B cell (primary cell): Measurements from ENCODE around the gene PRKN. TPM values are rescaled to one million over a fixed set of nuclear protein-coding genes. Genes with fewer than 3 reads are reported as not detected.

Experiments
- ATAC-seq: fragments of 200-7000 bp; cut with Tn5 transposase; one replicate; pipeline ENCODE4 v1.10.0; 2021; ENCODE audit warnings: low read depth, mild to moderate bottlenecking, moderate number of reproducible peaks, moderate library complexity
- CTCF ChIA-PET: fragments of 350-600 bp; sonication (Branson Sonifier 250); formaldehyde crosslinking; loops from one replicate; lab custom pipeline; 2021; ENCODE audit warnings: antibody characterized with exemption, inconsistent platforms; lab: Charles Lee
- POLR2A ChIA-PET: fragments of 350-600 bp; sonication (Branson Sonifier 250); formaldehyde crosslinking; loops from one replicate; lab custom pipeline; 2021; ENCODE audit warnings: antibody characterized with exemption; lab: Charles Lee
- DNase-seq: peaks from one replicate; pipeline ENCODE4 v3.0.0; 2013
- H2AFZ ChIP-seq: 2 replicates; pipeline ENCODE4 v1.6.1; 2012; ENCODE audit warnings: mild to moderate bottlenecking, low read depth, low read length; ENCODE audit not compliant: insufficient read depth, poor library complexity, severe bottlenecking
- H3K27ac ChIP-seq, 2 donors: 1 replicate in 1 of 2; 2 replicates in 1 of 2; pipeline ENCODE4 v1.5.1; 2012 to 2013; ENCODE audit warnings: low read length in 2 of 2, mild to moderate bottlenecking in 2 of 2, moderate library complexity in 1 of 2
- H3K27me3 ChIP-seq, 4 experiments: fragments of 200-600 bp in 1 of 4; sonication (generic) in 1 of 4; replicated peaks in 1 of 4; 1 replicate in 2 of 4; 2 replicates in 2 of 4; pipeline versions ENCODE4 v1.6.1 to v1.7.0; 2013 to 2016; ENCODE audit warnings: low read length in 3 of 4, mild to moderate bottlenecking in 2 of 4, mixed read lengths in 1 of 4, moderate library complexity in 1 of 4; ENCODE audit not compliant: insufficient read depth in 4 of 4, control insufficient read depth in 3 of 4; ENCODE audit errors: control extremely low read depth in 1 of 4
- H3K36me3 ChIP-seq, 2 experiments: replicated peaks in 1 of 2; 1 replicate in 1 of 2; 2 replicates in 1 of 2; pipeline versions ENCODE4 v1.6.1 to v1.7.1; 2013; ENCODE audit warnings: low read length in 1 of 2; ENCODE audit not compliant: insufficient read depth in 2 of 2, control insufficient read depth in 1 of 2; ENCODE audit errors: control extremely low read depth in 1 of 2, extremely low read depth in 1 of 2
- H3K4me1 ChIP-seq, 2 donors: fragments of 200-600 bp in 1 of 2; sonication (generic) in 1 of 2; 1 replicate in 1 of 2; 2 replicates in 1 of 2; pipeline versions ENCODE4 v1.5.1 to v1.6.1; 2013 to 2017; ENCODE audit warnings: low read length in 2 of 2; ENCODE audit not compliant: control insufficient read depth in 2 of 2, insufficient read depth in 2 of 2
- H3K4me2 ChIP-seq: replicated peaks from 2 replicates; pipeline ENCODE3; 2012; ENCODE audit warnings: mild to moderate bottlenecking, low read depth, low read length; ENCODE audit not compliant: poor library complexity, severe bottlenecking
- H3K4me3 ChIP-seq, 5 experiments: fragments of 200-600 bp in 1 of 5; sonication (generic) in 1 of 5; 1 replicate in 3 of 5; 2 replicates in 2 of 5; pipeline versions ENCODE4 v1.5.1 to v1.7.0; 2011 to 2016; ENCODE audit warnings: low read length in 4 of 5, mild to moderate bottlenecking in 4 of 5, low read depth in 2 of 5, control low read depth in 1 of 5, moderate library complexity in 1 of 5; ENCODE audit not compliant: insufficient read depth in 1 of 5; ENCODE audit errors: control extremely low read depth in 1 of 5, extremely low read depth in 1 of 5
- H3K79me2 ChIP-seq: fragments of 200-600 bp; sonication (generic); one replicate; pipeline ENCODE4 v1.6.0; 2016; ENCODE audit warnings: low read length; ENCODE audit not compliant: control insufficient read depth, insufficient read depth
- H3K9ac ChIP-seq: fragments of 200-600 bp; sonication (generic); 2 replicates; pipeline ENCODE4 v1.6.1; 2017; ENCODE audit warnings: mild to moderate bottlenecking, low read length, moderate library complexity
- H3K9me3 ChIP-seq, 3 donors: one replicate each; pipeline versions ENCODE4 v1.6.1 to v1.7.1; 2013; ENCODE audit warnings: low read length in 2 of 3; ENCODE audit not compliant: control insufficient read depth in 2 of 3, insufficient read depth in 1 of 3; ENCODE audit errors: control extremely low read depth in 1 of 3
- H4K20me1 ChIP-seq: 2 replicates; pipeline ENCODE4 v1.6.0; 2012; ENCODE audit warnings: mild to moderate bottlenecking, low read length; ENCODE audit not compliant: insufficient read depth, control insufficient read depth, poor library complexity, severe bottlenecking
- H3K27ac Mint-ChIP-seq: one replicate; pipeline ENCODE4 v1.8.0; 2021; ENCODE audit warnings: mixed read lengths
- H3K27me3 Mint-ChIP-seq: one replicate; pipeline ENCODE4 v1.8.0; 2021; ENCODE audit warnings: mixed read lengths
- H3K4me1 Mint-ChIP-seq: one replicate; pipeline ENCODE4 v1.8.0; 2021; ENCODE audit warnings: mixed read lengths
- H3K4me3 Mint-ChIP-seq: one replicate; pipeline ENCODE4 v1.8.0; 2021; ENCODE audit warnings: mixed read lengths
- H3K9me3 Mint-ChIP-seq: one replicate; pipeline ENCODE4 v1.8.0; 2022; ENCODE audit warnings: mixed read lengths; ENCODE audit not compliant: insufficient read depth
- EZH2 ChIP-seq: IDR thresholded peaks from 2 replicates; pipeline ENCODE4 v1.6.1; 2012; ENCODE audit warnings: borderline replicate concordance, low read depth, mild to moderate bottlenecking, moderate library complexity, low read length; ENCODE audit not compliant: insufficient read depth, poor library complexity, severe bottlenecking
- WGBS: methylation state at CpG from one replicate; pipeline ENCODE4 v1.1.5; 2013; ENCODE audit warnings: missing lambda C conversion rate; ENCODE audit not compliant: insufficient coverage; 5-methylcytosine and 5-hydroxymethylcytosine counted together
- intact Hi-C: fragments of 100-400 bp; cut with micrococcal nuclease; formaldehyde crosslinking; loops from one replicate; pipeline ENCODE4 v1.10.0; 2022
- polyA plus RNA-seq: library from polyadenylated mRNA; depleted of rRNA; stranded (reverse); fragments of >200 nt; gene quantifications from 2 replicates; pipeline ENCODE4 v1.2.3, GENCODE V29; 2012
- total RNA-seq, 2 donors: library from RNA; stranded (reverse); fragments of 120-200 nt in 1 of 2; gene quantifications; 1 replicate in 1 of 2; 2 replicates in 1 of 2; pipeline versions ENCODE4 v1.2.3 to v1.2.4, GENCODE V29; 2013 to 2022
- TF ChIP-seq, protein P1 (sequence below): fragments of 200-600 bp; IDR thresholded peaks from one replicate; pipeline ENCODE4 v1.8.0; 2022; ENCODE audit warnings: antibody characterized with exemption, mild to moderate bottlenecking

The PRKN gene
- total and polyA plus RNA-seq, 2 donors (not counting 1 experiment from before 2014, with no cell fraction given), result 1.6 to 6.2 TPM

DNA sequence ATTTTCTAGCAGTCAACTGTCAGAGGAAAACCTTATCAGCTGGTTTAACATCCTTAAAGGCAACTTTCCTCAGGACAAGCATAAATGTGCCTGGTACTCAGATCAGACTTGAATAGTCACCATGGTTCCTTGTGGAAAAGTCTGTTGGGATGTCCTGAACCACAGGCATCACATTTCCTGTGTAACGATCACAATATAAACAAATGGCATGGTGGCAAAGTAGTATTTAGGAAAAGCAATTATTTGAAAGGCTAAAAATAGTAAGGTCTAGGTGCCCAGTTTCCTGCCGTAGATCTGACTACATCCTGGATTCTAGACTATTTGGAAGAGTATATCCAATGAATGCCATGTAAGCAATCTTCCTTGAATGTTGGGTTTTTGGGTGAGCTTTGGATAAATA lies 1181.8 kb downstream of the PRKN start:
- Mint-ChIP-seq H3K4me3 (no peak overlapping the region), H3K27ac (no peak overlapping the region), H3K27me3 (no peaks in the 10 kb centered on the region), H3K4me1 (no peaks in the 10 kb centered on the region), H3K9me3 (no peaks in the 10 kb centered on the region)
- no peak for ATAC-seq
- Histone ChIP-seq H3K4me3 (no peak overlapping the region), H3K9ac (no peak overlapping the region), H3K4me2 (no peak overlapping the region), H3K9me3 (no peaks in the 10 kb centered on the region), H3K79me2 (no peaks in the 10 kb centered on the region), H3K4me1 (no peaks in the 10 kb centered on the region), H2AFZ (no peak overlapping the region), H3K27ac (no peak overlapping the region), H3K36me3 (no peaks in the 10 kb centered on the region), H4K20me1 (no peaks in the 10 kb centered on the region), H3K27me3 (no peaks in the 10 kb centered on the region)
- CTCF ChIA-PET, result no interaction called here
- DNase-seq, result no peak
- TF ChIP-seq EZH2, result no peak
- TF ChIP-seq, protein P1, sequence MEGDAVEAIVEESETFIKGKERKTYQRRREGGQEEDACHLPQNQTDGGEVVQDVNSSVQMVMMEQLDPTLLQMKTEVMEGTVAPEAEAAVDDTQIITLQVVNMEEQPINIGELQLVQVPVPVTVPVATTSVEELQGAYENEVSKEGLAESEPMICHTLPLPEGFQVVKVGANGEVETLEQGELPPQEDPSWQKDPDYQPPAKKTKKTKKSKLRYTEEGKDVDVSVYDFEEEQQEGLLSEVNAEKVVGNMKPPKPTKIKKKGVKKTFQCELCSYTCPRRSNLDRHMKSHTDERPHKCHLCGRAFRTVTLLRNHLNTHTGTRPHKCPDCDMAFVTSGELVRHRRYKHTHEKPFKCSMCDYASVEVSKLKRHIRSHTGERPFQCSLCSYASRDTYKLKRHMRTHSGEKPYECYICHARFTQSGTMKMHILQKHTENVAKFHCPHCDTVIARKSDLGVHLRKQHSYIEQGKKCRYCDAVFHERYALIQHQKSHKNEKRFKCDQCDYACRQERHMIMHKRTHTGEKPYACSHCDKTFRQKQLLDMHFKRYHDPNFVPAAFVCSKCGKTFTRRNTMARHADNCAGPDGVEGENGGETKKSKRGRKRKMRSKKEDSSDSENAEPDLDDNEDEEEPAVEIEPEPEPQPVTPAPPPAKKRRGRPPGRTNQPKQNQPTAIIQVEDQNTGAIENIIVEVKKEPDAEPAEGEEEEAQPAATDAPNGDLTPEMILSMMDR, result no peak
- 71% methylated on average over 1 of the region's 2 CpGs for WGBS
- POLR2A ChIA-PET, result no interaction called here
- intact Hi-C loops, result no loop called here

DNA sequence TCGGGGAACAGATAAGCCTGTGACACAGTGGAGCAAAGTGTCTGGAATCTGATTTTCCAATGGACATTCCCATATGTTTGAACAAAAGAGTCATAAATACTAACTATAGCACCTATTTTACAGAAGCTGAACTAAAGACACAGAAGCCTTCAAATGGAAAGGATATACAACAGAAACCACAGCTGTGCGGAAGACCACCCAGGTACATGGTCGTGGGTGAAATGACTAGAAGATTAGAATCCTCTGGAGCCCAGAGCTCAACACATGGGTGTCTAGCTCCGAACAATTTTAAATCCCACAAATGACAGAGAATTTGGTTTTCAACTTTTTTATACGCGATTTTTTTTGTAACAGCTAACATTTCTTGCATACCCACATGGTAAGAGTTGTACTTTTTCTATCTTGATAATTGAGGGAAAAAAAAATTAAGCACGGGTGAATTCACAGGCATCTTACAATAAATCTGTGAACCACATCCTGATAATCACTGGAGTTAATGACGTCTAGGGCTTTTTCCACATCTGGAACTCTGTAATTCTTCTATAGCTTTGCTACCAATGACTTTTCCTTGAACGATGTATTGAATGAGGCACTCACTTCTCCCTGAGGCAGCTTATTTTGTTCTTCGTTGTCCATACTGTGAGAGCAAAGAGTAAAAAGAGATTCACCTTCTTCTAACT lies 1182.6 kb downstream of the PRKN start:
- ChIA-PET CTCF (no interaction called here), POLR2A (no interaction called here)
- Histone ChIP-seq H4K20me1 (no peaks in the 10 kb centered on the region), H3K4me2 (no peak overlapping the region), H3K4me3 (no peak overlapping the region), H2AFZ (no peak overlapping the region), H3K27me3 (no peaks in the 10 kb centered on the region), H3K9ac (no peak overlapping the region), H3K36me3 (no peaks in the 10 kb centered on the region), H3K27ac (no peak overlapping the region), H3K4me1 (no peaks in the 10 kb centered on the region), H3K79me2 (no peaks in the 10 kb centered on the region), H3K9me3 (no peaks in the 10 kb centered on the region)
- no peaks in the 10 kb centered on the region for H3K27me3 Mint-ChIP-seq
- no peak overlapping the region for H3K4me3 Mint-ChIP-seq
- TF ChIP-seq, protein P1, result no peak
- TF ChIP-seq EZH2, result no peak
- intact Hi-C loops, result no loop called here
- H3K9me3 Mint-ChIP-seq, result no peaks in the 10 kb centered on the region
- no peaks in the 10 kb centered on the region for H3K4me1 Mint-ChIP-seq
- H3K27ac Mint-ChIP-seq, result no peak overlapping the region
- WGBS, result 89% methylated on average over 3 of the region's 10 CpGs
- no peak for DNase-seq
- no peak for ATAC-seq
